ENCODE measurements around the gene MGMT.

Gene MGMT

DNA sequence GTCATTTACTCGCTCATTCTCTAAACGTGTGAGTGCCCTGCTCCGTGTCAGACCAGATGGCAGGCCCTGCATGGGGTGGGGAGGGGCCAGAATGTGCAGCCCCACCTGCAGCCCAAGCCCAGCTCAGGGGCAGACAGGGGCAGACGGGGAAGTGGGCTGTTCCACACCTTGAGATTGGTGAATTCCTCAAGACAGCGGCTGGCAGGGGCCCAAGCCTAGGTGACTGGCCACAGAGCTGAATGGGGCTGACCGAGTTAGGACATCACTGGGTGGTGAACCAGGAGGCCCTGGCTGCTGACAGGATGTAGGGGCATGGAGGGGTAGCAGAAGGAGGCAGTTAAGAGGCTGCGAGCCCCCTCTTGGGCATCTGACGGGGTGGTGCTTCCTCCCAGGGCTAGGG is 79.1 kb downstream of the MGMT start:
- no peak for DNase-seq

DNA sequence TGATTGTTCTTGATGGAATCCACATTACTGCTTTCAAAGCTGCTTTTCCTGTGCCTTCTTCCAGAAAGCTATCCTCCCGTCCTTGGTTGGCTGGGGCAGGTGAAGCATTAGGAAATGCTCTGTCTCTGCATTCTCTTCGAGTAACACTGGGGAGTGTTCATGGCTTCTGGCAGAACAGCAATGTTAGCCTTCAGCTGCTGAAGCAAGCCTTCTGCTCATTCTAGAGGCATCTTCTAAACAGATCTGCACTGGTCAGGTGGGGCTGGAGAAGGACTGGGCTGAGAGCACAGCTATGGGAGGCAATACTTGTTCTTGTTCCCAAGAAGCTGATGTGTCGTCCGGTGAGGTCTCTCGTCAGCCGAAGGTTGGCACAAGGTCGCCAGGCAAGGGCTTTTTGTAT is 80.6 kb downstream of the MGMT start:
- DNase-seq = no peak

DNA sequence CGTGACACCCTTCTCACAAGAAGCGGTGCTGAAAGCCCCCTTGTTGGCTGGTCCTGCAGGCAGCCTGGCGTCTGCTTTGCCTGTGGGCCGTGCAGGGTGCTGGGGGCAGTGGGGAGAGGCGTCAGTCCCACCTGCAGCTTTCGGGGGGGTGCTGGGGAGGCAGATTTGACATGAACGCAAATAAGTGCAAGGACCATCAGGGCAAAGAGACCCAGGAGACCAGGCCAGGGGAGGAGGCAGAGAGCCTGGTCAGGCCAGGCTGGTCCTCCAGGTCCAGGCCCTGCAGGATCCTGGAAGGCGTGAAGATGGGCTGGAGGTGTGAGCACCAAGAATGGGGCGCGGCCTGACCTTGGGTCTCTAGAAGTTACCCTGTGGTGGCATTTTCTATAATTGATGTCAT is 81.6 kb downstream of the MGMT start:
- DNase-seq = no peak

DNA sequence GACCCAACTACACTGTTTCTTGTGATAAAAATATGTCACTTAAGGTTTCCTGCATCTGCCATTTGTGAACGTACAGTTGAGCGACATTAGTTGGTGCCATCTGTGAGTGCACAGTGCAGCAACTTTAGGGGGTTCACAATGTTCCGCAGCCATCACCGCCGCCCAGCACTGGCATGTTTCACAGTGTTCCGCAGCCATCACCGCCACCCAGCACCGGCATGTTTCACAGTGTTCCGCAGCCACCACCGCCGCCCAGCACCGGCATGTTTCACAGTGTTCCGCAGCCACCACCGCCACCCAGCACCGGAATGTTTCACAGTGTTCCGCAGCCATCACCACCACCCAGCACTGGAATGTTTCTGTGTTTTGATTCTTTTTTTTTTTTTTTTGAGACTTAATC is 83.0 kb downstream of the MGMT start:
- no peak for DNase-seq

DNA sequence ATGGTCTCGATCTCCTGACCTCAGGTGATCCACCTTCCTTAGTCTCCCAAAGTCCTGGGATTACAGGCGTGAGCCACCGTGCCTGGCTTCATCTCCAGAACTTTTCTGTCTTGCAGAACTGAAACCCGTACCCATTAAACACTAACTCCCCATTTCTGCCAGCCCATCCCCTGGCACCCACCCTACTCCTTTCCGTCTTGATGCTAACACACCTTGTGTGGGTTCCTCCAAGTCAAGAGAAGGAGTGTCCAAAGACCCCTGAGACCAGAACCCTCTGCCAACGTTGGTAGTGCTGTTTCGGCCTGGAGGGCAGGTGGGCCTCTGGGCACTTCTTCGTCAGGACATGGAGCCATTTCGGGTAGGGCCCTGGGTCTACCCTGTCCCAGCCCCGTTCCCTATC is 83.6 kb downstream of the MGMT start:
- DNase-seq = no peak

DNA sequence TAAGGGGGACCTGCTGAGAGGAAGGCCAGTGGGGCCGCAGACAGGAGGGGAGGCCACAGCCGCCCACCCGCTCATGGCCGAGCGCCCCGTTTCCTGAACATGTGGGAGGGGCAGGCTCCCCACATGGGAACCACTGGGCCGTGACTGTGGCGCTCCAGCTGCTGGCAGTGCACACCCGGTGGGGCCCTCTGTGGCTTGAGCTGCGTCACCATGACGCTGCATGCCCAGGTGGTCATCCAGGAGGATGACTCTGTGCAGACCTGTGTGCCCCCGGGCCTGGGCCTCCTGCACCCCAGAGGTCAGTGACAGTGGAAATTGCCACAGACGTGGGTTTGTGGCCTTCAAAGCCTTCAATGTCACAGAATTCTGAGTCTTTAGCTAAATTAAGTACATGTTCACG is 85.1 kb downstream of the MGMT start:
- no peak for DNase-seq

DNA sequence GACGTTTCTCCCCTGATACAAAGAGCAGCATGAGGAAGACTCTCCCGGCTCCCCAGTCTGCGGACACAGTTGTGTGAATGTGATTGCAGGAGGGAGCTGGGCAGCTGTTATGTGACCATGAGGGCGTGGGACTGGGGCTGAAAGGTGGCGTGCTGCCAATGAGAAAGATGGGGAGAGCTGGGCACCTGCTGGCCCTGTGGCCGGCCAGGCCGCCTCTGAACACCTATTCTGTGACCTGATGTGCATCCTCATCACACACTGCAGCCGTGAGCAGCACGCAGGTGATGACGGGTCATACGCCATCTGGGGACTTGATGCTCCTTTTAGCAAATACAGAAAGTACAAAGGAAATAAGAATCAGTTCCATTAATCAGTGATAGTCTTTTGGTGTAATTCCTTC is 86.9 kb downstream of the MGMT start:
- no peak for DNase-seq

DNA sequence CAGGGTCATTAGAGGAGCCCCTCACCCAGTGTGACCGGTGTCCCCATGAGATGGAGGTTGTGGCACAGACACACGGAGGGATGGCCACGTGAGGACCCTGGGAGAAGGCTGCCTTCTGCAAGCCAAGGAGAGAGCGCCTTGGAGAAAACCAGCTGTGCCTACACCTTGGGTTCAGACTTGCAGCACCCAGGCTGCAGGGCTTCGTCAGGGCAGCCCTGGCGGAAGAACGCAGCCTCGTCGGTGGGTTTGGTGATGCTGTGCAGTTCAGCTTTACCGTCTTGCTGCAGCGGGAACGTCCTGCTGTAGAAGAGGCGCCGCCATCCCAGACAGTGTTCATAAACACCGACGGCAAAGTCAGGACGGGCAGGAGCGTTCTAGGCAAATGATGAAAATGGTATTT is 89.3 kb downstream of the MGMT start:
- no peak for DNase-seq

DNA sequence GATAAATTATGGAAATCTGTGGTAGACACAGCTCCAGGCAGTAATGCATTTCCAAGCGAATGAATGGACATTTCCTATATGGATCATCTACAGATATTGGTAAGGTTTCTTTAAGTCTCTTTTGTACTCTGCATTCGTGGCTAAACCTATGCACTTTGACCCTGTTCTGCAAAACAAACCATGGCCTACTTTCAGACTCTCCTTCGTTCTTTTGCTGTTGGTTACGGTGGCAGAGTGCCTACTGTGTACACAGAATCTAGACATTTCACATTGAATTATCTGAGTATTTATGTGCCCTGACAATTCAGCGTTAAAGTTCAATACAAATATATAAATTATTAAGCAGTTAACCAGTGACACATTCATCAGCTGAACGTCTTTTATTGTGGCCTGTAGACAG is 93.3 kb downstream of the MGMT start:
- no peak for DNase-seq

DNA sequence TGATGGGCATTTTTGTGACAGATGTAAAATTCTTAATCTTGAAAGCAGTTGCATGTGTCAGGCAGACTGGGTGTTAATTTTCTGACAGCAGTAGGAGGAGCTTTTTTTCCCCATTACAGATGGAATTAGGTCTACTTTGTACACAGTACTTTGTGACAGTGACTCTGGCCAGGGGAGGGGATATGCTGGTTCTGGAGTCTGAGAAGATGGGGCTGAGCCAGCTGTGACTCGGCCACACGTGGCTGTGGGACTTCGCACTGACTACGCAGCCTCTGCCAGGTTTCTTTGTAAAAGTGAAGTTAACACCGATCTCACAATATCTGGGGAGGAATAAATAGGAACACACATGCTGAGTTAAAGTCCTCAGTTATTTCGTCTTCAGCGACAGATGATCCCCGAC is 95.4 kb downstream of the MGMT start:
- DNase-seq = no peak

DNA sequence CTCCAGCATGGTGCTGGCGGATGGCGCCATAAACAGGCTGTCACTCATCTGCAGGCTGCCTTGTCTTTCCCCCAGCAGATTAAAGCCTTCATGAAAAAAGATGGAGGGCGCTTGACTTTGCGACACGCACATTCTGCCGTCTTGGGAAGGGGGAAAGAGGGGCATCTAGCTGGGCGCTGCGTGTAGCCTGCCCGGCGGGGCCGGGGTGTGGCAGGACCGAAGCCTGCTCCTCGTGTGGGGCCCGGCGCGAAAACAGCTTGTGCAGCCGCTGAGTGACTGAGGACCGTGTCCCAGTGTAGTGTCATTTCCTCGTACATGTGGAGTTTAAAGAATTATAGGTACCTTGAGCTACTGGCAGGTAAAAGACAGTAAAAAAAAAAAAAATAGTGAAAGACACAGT is 97.9 kb downstream of the MGMT start:
- no peak for DNase-seq

DNA sequence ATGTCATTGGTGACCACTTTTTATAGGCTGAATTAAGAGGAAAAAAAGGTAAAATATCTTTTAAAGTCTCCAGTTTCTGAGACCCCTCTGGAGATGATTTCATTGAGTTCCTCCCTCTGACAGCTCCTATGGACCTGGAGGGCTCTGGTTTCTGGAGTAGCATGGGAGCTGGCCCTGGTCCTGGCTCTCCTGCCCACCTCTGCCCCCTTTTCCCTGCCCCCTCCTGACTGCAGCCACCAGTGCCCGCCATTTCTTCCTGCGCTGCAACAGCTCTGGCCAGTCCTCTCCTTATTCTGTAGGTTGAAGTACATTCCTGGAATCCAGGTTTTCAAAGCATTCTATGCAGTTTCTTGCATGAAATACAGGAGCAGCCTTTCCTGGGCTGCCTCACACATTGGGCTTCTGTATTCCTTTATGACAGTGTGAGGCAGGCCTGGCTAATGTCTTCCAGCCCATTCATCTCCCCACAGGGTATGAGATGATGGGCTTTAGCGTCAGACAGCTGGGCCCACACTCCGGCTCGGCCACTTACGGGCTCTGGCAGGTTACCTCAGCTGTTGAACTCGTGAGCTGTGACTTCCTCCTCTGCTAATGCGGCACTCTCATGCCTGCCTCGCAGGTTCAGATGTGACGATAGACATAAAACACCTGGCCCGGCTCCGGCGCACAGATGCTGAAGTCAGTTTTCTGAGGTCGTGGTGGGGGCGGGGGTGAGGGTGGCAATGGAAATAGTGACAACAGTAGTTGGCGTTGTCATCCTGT is 101.7 kb downstream of the MGMT start:
- no peak for DNase-seq

DNA sequence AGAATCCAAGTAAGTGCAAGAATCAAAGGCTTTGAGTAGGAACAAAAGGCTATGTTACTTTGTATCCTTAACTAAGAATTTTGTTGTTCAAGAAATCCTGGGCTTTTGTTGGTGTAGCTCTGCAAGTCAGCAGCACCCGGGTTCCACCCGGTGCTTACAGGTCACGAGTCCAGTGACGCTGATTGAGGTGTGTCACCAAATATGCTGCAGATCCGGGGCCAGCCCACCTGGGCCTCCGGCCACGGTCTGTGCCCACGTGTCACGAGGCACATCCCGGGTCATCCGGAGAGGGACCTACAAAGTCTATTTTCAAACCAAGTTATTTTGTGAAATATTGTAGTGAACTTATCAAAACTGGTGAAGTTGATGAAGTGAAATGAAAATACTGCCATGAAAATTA is 103.1 kb downstream of the MGMT start:
- DNase-seq = no peak

DNA sequence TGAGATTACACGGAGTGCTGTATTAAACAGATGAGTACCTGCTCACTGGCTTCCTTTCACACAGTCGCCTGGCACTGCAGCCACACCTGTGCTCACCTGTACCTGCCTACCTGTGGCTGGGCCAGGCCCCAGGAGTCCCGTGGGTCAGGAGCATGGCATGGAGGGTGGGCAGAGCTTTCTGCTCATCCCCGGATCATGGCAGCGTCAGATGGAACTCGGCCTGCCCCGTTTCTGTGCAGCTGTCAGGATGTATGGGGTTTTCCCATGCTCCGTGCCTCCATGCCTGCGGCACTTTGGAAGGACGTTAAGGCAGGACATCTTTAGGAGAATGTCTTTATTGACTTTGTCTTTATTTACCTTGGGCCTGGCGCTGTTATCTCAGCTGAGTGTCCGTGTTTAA is 112.2 kb downstream of the MGMT start:
- DNase-seq = no peak

DNA sequence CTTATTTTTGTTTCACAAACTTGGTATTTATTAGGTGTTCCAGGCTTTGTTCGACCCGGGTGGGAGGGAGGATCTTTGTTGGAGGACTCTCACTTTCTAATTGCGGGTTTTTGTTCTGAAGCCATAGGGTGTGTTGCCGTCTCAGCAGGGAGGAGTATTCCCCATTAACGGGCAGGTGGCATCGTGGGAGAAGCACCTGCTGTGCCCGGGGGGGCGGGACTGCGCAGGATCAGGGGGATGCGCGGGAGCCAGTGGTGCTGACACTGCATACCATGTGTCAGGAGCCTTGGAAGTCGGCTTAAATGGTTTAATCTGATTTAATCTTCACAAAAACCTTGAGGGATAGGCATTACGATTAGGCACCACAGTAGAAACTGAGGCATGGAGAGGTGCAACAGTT is 113.0 kb downstream of the MGMT start:
- DNase-seq = no peak

DNA sequence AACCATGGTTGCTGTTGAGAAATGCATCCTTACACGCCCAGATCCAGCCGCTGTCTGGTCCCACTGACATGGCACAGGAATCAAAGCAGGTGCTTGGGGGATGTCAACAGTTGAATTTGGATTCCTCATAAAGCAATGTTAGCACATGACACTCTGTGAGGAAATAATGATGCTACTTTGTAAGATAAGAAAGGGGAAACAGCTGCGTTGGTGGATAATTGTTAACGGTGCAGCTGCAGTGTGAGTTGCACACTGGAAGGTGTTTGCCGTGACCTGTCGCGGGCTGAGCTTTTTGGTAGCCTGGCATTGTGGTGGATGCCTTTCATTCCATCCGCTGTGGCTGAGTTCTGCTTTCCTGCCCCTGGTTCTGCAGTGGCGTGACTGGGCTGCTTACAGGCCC is 113.9 kb downstream of the MGMT start:
- DNase-seq = no peak

DNA sequence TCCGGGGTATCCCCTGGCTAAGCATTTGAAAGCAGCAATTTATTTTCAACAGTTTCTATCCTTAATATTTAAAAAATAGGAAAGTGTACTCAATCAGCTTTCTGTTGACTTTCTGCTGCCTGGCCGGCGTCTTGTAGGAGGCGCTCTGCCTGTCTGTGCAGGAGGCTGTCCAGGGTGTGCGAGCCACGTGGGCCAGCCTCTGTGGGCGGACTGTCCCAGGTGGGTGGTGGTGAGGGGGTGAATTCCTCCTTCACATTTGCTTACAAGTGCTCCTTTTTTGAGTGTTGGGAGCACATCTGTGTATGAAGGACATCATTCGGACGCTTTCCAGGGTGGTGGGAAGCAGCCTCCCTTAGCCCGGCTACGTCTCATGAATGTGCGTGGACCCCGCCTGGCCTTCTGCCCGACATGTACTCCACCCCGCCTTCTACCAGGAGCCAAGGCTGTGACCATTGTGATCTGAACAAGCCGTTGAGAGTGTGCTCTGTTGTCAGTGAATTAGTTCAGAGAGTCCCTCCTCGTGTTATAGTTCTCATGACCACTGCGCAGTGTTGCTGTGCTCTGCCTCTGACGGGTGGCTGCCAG is 114.9 kb downstream of the MGMT start:
- DNase-seq = no peak

DNA sequence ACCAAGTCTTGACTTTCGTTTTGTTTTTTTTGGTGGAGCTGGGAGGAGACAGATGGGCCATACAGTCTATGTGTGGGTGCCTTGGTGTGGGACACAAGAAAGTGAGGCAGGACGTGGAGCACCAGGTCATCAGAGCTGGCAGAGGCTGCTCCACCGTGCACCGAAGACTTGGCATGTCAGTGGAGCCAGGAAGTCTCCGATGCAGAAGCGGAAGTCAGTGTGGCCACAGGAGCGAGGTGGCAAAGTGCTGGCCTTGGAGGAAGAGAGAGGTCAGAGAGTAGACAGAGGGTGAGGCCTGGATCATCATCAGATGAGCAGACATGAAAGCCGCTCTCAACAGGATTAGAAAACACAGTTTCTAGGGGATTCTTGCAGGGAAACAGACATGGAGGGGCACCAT is 116.8 kb downstream of the MGMT start:
- no peak for DNase-seq

DNA sequence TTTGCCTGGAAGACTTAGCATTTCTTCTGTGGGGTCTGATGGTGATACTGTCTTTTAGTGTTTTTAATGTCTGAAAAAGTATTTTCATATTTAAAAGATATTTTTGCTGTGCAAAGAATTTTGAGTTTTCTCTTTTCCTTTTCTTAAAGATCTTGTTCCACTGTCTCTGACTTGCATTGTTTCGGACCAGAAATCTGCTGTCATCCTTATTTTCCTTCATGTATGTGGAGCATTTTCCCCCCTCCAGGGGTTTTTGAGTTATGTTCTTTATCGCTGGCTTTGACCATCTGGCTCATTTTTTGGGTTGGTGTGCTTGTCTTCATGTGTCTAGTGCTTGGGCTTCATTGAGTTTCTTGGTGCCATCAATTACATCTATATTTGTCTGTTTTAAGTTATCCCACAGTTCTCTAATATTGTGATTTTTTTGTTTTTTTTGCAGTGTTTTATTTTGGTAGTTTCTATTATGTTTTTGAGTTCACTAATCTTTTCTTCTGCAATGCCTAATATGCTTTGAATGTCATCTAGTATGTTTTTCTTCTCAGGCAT is 119.9 kb downstream of the MGMT start:
- no peak for DNase-seq

DNA sequence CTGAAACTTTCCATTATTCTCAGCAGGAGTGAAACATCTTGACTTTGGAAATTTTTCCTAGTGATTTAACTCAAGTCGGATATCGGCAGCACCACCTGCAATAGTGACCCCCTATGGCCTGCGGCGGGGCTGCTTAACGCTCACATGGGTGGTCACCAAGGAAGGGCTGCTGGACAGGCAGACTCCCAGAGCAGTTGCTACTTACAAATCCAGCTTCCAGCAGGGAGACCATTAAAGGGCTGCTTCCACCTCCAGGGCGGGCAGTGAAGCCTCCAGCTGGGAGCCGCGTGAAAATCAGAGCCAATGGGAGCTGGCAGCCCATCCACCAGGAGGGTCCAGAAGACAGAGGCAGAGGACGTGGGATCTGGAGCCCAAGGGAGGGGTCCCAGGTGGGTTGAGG is 122.5 kb downstream of the MGMT start:
- no peak for DNase-seq

DNA sequence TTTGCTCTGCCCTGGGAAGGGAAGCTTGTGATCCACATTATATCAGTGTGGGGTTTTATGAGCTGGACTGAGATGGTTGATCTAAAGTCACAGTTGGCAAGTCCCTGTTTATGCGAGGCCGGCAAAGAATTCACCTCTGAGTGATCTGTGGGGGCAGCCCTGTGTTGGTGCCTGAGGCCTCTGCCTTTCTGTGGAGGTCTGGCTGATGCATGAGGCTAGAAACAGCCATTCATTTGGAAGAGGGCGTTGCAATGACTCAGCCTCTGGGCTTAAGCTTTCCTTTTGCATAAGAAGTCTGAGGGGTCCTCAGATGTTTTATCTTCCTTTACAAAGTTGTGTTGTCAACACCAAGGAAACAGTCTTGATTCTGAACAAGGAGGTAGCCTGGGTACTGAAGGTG is 126.9 kb downstream of the MGMT start:
- no peak for DNase-seq

DNA sequence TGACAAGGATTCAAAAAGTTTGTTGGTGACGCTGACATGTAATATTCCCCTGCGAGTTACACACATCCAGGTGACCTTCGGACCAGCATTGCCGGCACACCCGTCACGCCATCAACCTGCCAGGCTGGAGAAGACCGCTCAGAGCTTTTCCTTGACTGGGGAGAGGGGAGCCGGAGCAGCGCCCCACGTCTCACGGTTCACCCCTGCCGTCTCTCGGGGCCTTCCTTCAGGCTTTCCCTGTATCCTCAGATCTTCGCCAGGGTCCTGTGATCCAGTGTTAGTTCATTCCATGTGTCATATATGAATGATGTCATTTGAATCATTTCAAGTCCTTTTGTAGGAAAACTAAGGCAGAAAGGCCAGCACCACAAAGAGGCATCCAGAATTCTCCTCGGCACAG is 127.8 kb downstream of the MGMT start:
- no peak for DNase-seq

DNA sequence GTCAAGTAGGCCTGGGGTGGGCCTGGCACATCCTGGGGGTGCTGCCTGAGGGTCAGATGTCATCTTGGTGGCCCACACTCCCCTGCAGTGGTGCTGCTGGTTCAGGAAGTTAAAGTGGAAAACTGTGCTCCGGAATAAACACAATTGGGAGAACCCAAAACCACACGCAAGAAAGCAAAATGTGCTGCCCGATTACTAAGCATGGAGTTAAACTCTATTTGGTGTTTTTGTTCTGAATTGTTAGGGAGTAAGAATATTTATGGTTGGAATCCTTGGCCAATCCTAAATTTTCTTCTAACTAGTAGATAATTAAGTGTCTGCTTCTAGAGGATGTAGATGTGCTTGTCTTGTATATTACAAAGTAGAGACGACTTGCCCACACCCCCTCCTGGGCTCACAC is 131.4 kb downstream of the MGMT start:
- no peak for DNase-seq

DNA sequence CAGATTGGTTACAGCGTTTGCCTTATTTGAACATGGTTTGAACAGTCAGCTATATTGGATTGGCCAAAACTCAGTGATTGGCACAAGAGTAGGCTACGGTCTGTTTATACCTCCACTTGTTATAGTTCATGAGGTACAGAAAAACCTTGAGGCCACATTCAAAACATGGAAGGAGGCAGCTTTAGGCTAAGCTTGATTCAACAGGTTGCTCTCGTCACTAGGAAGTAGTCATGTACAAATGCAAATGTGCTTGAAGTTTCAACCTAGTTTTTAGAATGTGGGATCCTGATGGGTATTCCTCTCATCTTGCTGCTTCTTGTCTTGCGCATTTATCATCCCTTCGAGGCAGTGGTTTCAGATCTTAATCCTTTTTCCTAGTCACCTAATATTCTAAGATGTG is 132.1 kb downstream of the MGMT start:
- DNase-seq = no peak

DNA sequence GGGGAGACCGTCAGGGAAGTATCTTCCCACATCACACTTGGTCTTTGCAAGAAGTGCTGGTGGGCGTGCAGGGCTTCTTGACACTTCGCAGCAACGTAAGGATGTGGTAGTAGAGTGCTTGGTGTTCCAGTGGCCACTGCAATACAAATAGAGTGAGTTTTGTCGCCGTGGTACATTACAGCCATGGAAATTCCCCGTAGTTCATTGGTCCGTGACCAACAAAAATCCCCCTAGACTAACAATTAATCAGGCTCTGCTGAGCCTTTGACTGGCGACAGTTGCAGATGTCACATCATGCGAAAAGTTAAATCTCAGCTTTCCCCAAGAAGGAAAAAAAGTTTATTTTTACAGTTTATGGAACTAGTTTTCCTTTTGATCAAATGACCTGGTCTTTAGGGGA is 134.7 kb downstream of the MGMT start:
- no peak for DNase-seq
